Activated CD4-positive, alpha-beta T cell treated with anti-CD3 and anti-CD28 coated beads for 36 hours (primary cell): ENCODE results near the gene IL1B. TPM values are rescaled to one million over a fixed set of nuclear protein-coding genes. Genes with fewer than 3 reads are reported as not detected.

Experiments
- ATAC-seq: fragments of 200-7000 bp; cut with Tn5 transposase; one replicate; pipeline ENCODE4 v1.10.0; 2021; ENCODE audit warnings: mild to moderate bottlenecking, moderate library complexity
- CTCF ChIA-PET: fragments of 350-600 bp; sonication (Branson Sonifier 250); formaldehyde crosslinking; loops from one replicate; lab custom pipeline; 2021; ENCODE audit warnings: antibody characterized with exemption; lab: Charles Lee
- POLR2A ChIA-PET: fragments of 350-600 bp; sonication (Branson Sonifier 250); formaldehyde crosslinking; loops from one replicate; lab custom pipeline; 2021; ENCODE audit warnings: antibody characterized with exemption, inconsistent platforms; lab: Charles Lee
- DNase-seq: peaks from one replicate; pipeline ENCODE4 v3.0.0-alpha.2; 2020
- H3K27ac Mint-ChIP-seq: one replicate; pipeline ENCODE4 v1.8.0; 2021; ENCODE audit warnings: mixed read lengths
- H3K27me3 Mint-ChIP-seq: one replicate; pipeline ENCODE4 v1.8.0; 2021; ENCODE audit warnings: mixed read lengths
- H3K36me3 Mint-ChIP-seq: one replicate; pipeline ENCODE4 v1.8.0; 2021; ENCODE audit warnings: low read depth, mixed read lengths
- H3K4me1 Mint-ChIP-seq: one replicate; pipeline ENCODE4 v1.8.0; 2021; ENCODE audit warnings: mixed read lengths
- H3K4me3 Mint-ChIP-seq: one replicate; pipeline ENCODE4 v1.8.0; 2021; ENCODE audit warnings: mild to moderate bottlenecking, moderate library complexity, mixed read lengths
- H3K9me3 Mint-ChIP-seq: one replicate; pipeline ENCODE4 v1.8.0; 2021; ENCODE audit warnings: low read depth, mixed read lengths
- intact Hi-C, 2 experiments: fragments of 100-400 bp; cut with DNase I in 1 of 2; cut with micrococcal nuclease in 1 of 2; formaldehyde crosslinking; loops; one replicate each; pipeline versions ENCODE4 v1.14.2 to v1.15.1; 2022 to 2024; cut with DNase I, micrococcal nuclease
- total RNA-seq, 2 experiments: library from RNA; stranded (reverse); gene quantifications; one replicate each; pipeline ENCODE4 v1.2.3, GENCODE V29; 2021

Gene IL1B
- total RNA-seq, 2 experiments from 2014 or later: 0.18 to 0.37 TPM

- no peak overlapping the region for H3K4me3 Mint-ChIP-seq
- no peaks in the 10 kb centered on the region for H3K36me3 Mint-ChIP-seq
- H3K9me3 Mint-ChIP-seq: no peaks in the 10 kb centered on the region
- POLR2A ChIA-PET: no interaction called here
- no peak for ATAC-seq
- CTCF ChIA-PET: no interaction called here
- no peaks in the 10 kb centered on the region for H3K4me1 Mint-ChIP-seq
- H3K27ac Mint-ChIP-seq: no peak overlapping the region
- DNase-seq: no peak
- intact Hi-C loops: no loop called here
- peaks cover 12% of the 10 kb centered on the region for H3K27me3 Mint-ChIP-seq
Observed at GRCh38 chr2:112849956-112850355, 13.4 kb upstream of the IL1B start.

GRCh38 chr2:112848833-112849232 lies 12.3 kb upstream of the IL1B start:
- intact Hi-C loops: no loop called here
- no peaks in the 10 kb centered on the region for H3K36me3 Mint-ChIP-seq
- no peak overlapping the region for H3K4me3 Mint-ChIP-seq
- H3K27ac Mint-ChIP-seq: no peak overlapping the region
- POLR2A ChIA-PET: no interaction called here
- CTCF ChIA-PET: interaction anchor here (1.1 kb wide), 1 partner anchor 36 kb away, joined by 3 read pairs; no protein-coding TSS in a partner anchor
- DNase-seq: no peak
- no peaks in the 10 kb centered on the region for H3K9me3 Mint-ChIP-seq
- no peak for ATAC-seq
- peaks cover 12% of the 10 kb centered on the region for H3K27me3 Mint-ChIP-seq
- H3K4me1 Mint-ChIP-seq: no peaks in the 10 kb centered on the region

- CTCF ChIA-PET: no interaction called here
- Mint-ChIP-seq H3K4me1 (no peaks in the 10 kb centered on the region), H3K36me3 (no peaks in the 10 kb centered on the region), H3K9me3 (no peaks in the 10 kb centered on the region), H3K4me3 (no peak overlapping the region), H3K27me3 (peaks cover 18% of the 10 kb centered on the region), H3K27ac (no peak overlapping the region)
- DNase-seq (no peak), ATAC-seq (no peak)
- intact Hi-C loops: no loop called here
- POLR2A ChIA-PET: no interaction called here
Observed at GRCh38 chr2:112846031-112846430, 9.5 kb upstream of the IL1B start.

GRCh38 chr2:112843836-112844235 lies 7.3 kb upstream of the IL1B start:
- Mint-ChIP-seq H3K36me3 (no peaks in the 10 kb centered on the region), H3K27ac (no peak overlapping the region), H3K27me3 (peaks cover 27% of the 10 kb centered on the region), H3K4me3 (no peak overlapping the region), H3K4me1 (no peaks in the 10 kb centered on the region), H3K9me3 (no peaks in the 10 kb centered on the region)
- intact Hi-C loops: no loop called here
- DNase-seq (no peak), ATAC-seq (no peak)
- CTCF ChIA-PET: interaction anchor here (2.9 kb wide), 1 partner anchor 42 kb away, joined by 8 read pairs; no protein-coding TSS in a partner anchor
- POLR2A ChIA-PET: no interaction called here

GRCh38 chr2:112843288-112843687 lies 6.7 kb upstream of the IL1B start:
- ATAC-seq (no peak), DNase-seq (no peak)
- intact Hi-C loops: no loop called here
- ChIA-PET POLR2A (no interaction called here), CTCF (interaction anchor here (1.0 to 2.9 kb wide), 4 partner anchors 12 to 42 kb away, joined by 3 to 8 read pairs (median 4); no protein-coding TSS in a partner anchor)
- Mint-ChIP-seq H3K27ac (no peak overlapping the region), H3K4me1 (no peaks in the 10 kb centered on the region), H3K4me3 (no peak overlapping the region), H3K27me3 (peaks cover 25% of the 10 kb centered on the region), H3K9me3 (no peaks in the 10 kb centered on the region), H3K36me3 (no peaks in the 10 kb centered on the region)

GRCh38 chr2:112841295-112842044 lies 4.9 kb upstream of the IL1B start:
- Mint-ChIP-seq H3K36me3 (no peaks in the 10 kb centered on the region), H3K27ac (no peak overlapping the region), H3K27me3 (peaks cover 17% of the 10 kb centered on the region), H3K4me1 (no peaks in the 10 kb centered on the region), H3K4me3 (no peak overlapping the region), H3K9me3 (no peaks in the 10 kb centered on the region)
- ChIA-PET POLR2A (no interaction called here), CTCF (interaction anchor here (1.6 kb wide), 1 partner anchor 24 kb away, joined by 4 read pairs; no protein-coding TSS in a partner anchor)
- ATAC-seq: no peak
- DNase-seq: no peak
- intact Hi-C loops: no loop called here

- POLR2A ChIA-PET: no interaction called here
- Mint-ChIP-seq H3K27me3 (peaks cover 17% of the 10 kb centered on the region), H3K9me3 (no peaks in the 10 kb centered on the region), H3K27ac (no peak overlapping the region), H3K4me1 (no peaks in the 10 kb centered on the region), H3K4me3 (no peak overlapping the region), H3K36me3 (no peaks in the 10 kb centered on the region)
- no peak for DNase-seq
- ATAC-seq: no peak
- intact Hi-C loops: no loop called here
- CTCF ChIA-PET: interaction anchor here (1.3 kb wide), 1 partner anchor 45 kb away, joined by 4 read pairs; no protein-coding TSS in a partner anchor
Observed at GRCh38 chr2:112840068-112840445, 3.5 kb upstream of the IL1B start.

- no peak overlapping the region for H3K27ac Mint-ChIP-seq
- POLR2A ChIA-PET: no interaction called here
- H3K4me1 Mint-ChIP-seq: no peaks in the 10 kb centered on the region
Observed at GRCh38 chr2:112839407-112840067, 3.0 kb upstream of the IL1B start.

GRCh38 chr2:112836163-112836560 lies 417 bp downstream of the IL1B start:
- no peaks in the 10 kb centered on the region for H3K4me1 Mint-ChIP-seq
- ChIA-PET POLR2A (no interaction called here), CTCF (interaction anchor here (0.6 to 1.0 kb wide), 3 partner anchors 53 to 87 kb away, joined by 3 to 7 read pairs (median 5); no protein-coding TSS in a partner anchor)
- no peak overlapping the region for H3K4me3 Mint-ChIP-seq
- DNase-seq (no peak), ATAC-seq (no peak)
- no peak overlapping the region for H3K27ac Mint-ChIP-seq
- peaks cover 11% of the 10 kb centered on the region for H3K27me3 Mint-ChIP-seq
- H3K9me3 Mint-ChIP-seq: no peaks in the 10 kb centered on the region
- no peaks in the 10 kb centered on the region for H3K36me3 Mint-ChIP-seq
- intact Hi-C loops: no loop called here

More at GRCh38 chr2:112839407-112840067, 3.0 kb upstream of the IL1B start:
- no peaks in the 10 kb centered on the region for H3K9me3 Mint-ChIP-seq
- no peak for DNase-seq
- peaks cover 17% of the 10 kb centered on the region for H3K27me3 Mint-ChIP-seq
- CTCF ChIA-PET: interaction anchor here (1.3 to 1.9 kb wide), 2 partner anchors 46 to 102 kb away, joined by 4 to 6 read pairs; no protein-coding TSS in a partner anchor
- no peaks in the 10 kb centered on the region for H3K36me3 Mint-ChIP-seq
- H3K4me3 Mint-ChIP-seq: no peak overlapping the region
- intact Hi-C loops: no loop called here
- no peak for ATAC-seq

GRCh38 chr2:112835536-112836162 lies 930 bp downstream of the IL1B start:
- CTCF ChIA-PET: interaction anchor here (0.6 to 1.7 kb wide), 4 partner anchors 46 to 109 kb away, joined by 3 to 4 read pairs (median 3); no protein-coding TSS in a partner anchor
- H3K36me3 Mint-ChIP-seq: no peaks in the 10 kb centered on the region

GRCh38 chr2:112835061-112835501 lies 1.5 kb downstream of the IL1B start:
- CTCF ChIA-PET: interaction anchor here (0.6 to 1.7 kb wide), 4 partner anchors 46 to 109 kb away, joined by 3 to 4 read pairs (median 3); no protein-coding TSS in a partner anchor
- no peak for ATAC-seq
- POLR2A ChIA-PET: no interaction called here

More at GRCh38 chr2:112835536-112836162, 930 bp downstream of the IL1B start:
- no peaks in the 10 kb centered on the region for H3K4me1 Mint-ChIP-seq
- H3K4me3 Mint-ChIP-seq: no peak overlapping the region
- no peak for ATAC-seq
- H3K9me3 Mint-ChIP-seq: no peaks in the 10 kb centered on the region
- no peak overlapping the region for H3K27ac Mint-ChIP-seq
- intact Hi-C loops: no loop called here
- DNase-seq: no peak
- POLR2A ChIA-PET: no interaction called here
- H3K27me3 Mint-ChIP-seq: peaks cover 10% of the 10 kb centered on the region

More at GRCh38 chr2:112835061-112835501, 1.5 kb downstream of the IL1B start:
- Mint-ChIP-seq H3K4me3 (no peak overlapping the region), H3K27me3 (peaks cover 8% of the 10 kb centered on the region), H3K4me1 (no peaks in the 10 kb centered on the region), H3K36me3 (no peaks in the 10 kb centered on the region), H3K27ac (no peak overlapping the region), H3K9me3 (no peaks in the 10 kb centered on the region)
- DNase-seq: no peak
- intact Hi-C loops: no loop called here
